Transverse colon (tissue), 4 donors: ENCODE results near the gene HCK. TPM values are rescaled to one million over a fixed set of nuclear protein-coding genes. Genes with fewer than 3 reads are reported as not detected.

Experiments
- DNase-seq: peaks from one replicate; pipeline ENCODE4 v3.0.0-alpha.2; 2019
- H3K27ac ChIP-seq, 4 donors: fragments of 200-600 bp; sonication (generic); 2 replicates each; pipeline ENCODE4 v1.5.1; 2016 to 2018; ENCODE audit warnings: inconsistent platforms in 4 of 4
- H3K27me3 ChIP-seq: fragments of 200-600 bp; sonication (generic); 2 replicates; pipeline ENCODE4 v1.5.1; 2017; ENCODE audit warnings: inconsistent platforms
- H3K36me3 ChIP-seq, 4 donors: fragments of 200-600 bp; sonication (generic); 2 replicates each; pipeline ENCODE4 v1.5.1; 2017 to 2019; ENCODE audit warnings: inconsistent platforms in 4 of 4
- H3K4me1 ChIP-seq, 4 donors: fragments of 200-600 bp; sonication (generic); 2 replicates each; pipeline ENCODE4 v1.5.1; 2017 to 2020; ENCODE audit warnings: inconsistent platforms in 4 of 4
- H3K4me3 ChIP-seq, 4 donors: fragments of 200-600 bp; sonication (generic); 1 replicate in 1 of 4; 2 replicates in 3 of 4; pipeline versions ENCODE4 v1.5.1 to v1.6.1; 2017 to 2019; ENCODE audit warnings: inconsistent platforms in 4 of 4
- H3K9me3 ChIP-seq, 2 donors: fragments of 200-600 bp; sonication (generic); 2 replicates each; pipeline ENCODE4 v1.5.1; 2017 to 2019; ENCODE audit warnings: inconsistent platforms in 2 of 2
- CTCF ChIP-seq, 5 experiments: fragments of 200-600 bp in 3 of 5; fragments of 450-650 bp in 2 of 5; sonication (generic) in 3 of 5; IDR thresholded peaks; 1 replicate in 2 of 5; 2 replicates in 3 of 5; pipeline ENCODE4 v1.5.1; 2016 to 2017; ENCODE audit warnings: antibody characterized with exemption in 5 of 5, inconsistent platforms in 3 of 5, mild to moderate bottlenecking in 2 of 5, moderate library complexity in 1 of 5
- EP300 ChIP-seq: sonication (generic); formaldehyde crosslinking; IDR thresholded peaks from one replicate; pipeline ENCODE4 v1.6.1; 2017; ENCODE audit warnings: antibody characterized with exemption, low read depth
- POLR2A ChIP-seq: fragments of 450-650 bp; IDR thresholded peaks from one replicate; pipeline ENCODE4 v1.6.1; 2016; ENCODE audit warnings: antibody characterized with exemption, mild to moderate bottlenecking, moderate library complexity
- POLR2AphosphoS5 ChIP-seq, 3 donors: sonication (generic); formaldehyde crosslinking; IDR thresholded peaks; one replicate each; pipeline ENCODE4 v1.6.1; 2016; ENCODE audit warnings: antibody characterized with exemption in 3 of 3
- WGBS, 2 donors: methylation state at CpG; one replicate each; pipeline ENCODE4 v1.1.5; 2018; ENCODE audit warnings: low coverage in 1 of 2; 5-methylcytosine and 5-hydroxymethylcytosine counted together
- in situ Hi-C, 4 donors: fragments of 200-750 bp; cut with MboI; loops; one replicate each; pipeline versions ENCODE4 v1.15.0 to v1.15.1; 2017; ENCODE audit warnings: low sequenced_read_pairs in 3 of 4, low pct_ligation_motif_present in 1 of 4, low pct_unique_long_range_greater_than_20kb in 1 of 4
- intact Hi-C: fragments of 100-400 bp; cut with DNase I; formaldehyde crosslinking; loops from one replicate; pipeline ENCODE4 v1.15.1; 2023; ENCODE audit warnings: low total_unique reads
- total RNA-seq, 4 donors: library from RNA; depleted of rRNA; stranded (reverse); fragments of >200 nt; gene quantifications; one replicate each; pipeline ENCODE4 v1.1.0, GENCODE V29; 2016

HCK gene
- total RNA-seq, 4 donors from 2014 or later: 9.7 to 22.7 (median 11.7) TPM

GRCh38 chr20:32070282-32070681 is 18.2 kb downstream of the HCK start:
- in situ Hi-C loops: no loop called here
- Histone ChIP-seq H3K36me3 (no peaks in the 10 kb centered on the region), H3K4me1 (no peaks in the 10 kb centered on the region), H3K27me3 (peaks cover 6% of the 10 kb centered on the region), H3K9me3 (no peaks in the 10 kb centered on the region), H3K27ac (no peak overlapping the region), H3K4me3 (no peak overlapping the region)
- no peak for TF ChIP-seq EP300
- TF ChIP-seq POLR2A: no peak
- no peak for TF ChIP-seq POLR2AphosphoS5 (IDR thresholded peaks at IDR 0.05)
- TF ChIP-seq CTCF (IDR thresholded peaks at IDR 0.05): no peak
- no peak for DNase-seq
- 79 to 89% methylated on average over 1 of the region's 1 CpG for WGBS, 2 donors
- intact Hi-C loops: no loop called here

- no peaks in the 10 kb centered on the region for H3K9me3 ChIP-seq
- no peak for DNase-seq
- intact Hi-C loops: no loop called here
- TF ChIP-seq EP300 (no peak), POLR2A (no peak), POLR2AphosphoS5 (IDR thresholded peaks at IDR 0.05) (no peak), CTCF (IDR thresholded peaks at IDR 0.05) (no peak)
- H3K36me3 ChIP-seq: no peaks in the 10 kb centered on the region
- in situ Hi-C loops: no loop called here
- WGBS, 2 donors: 32 to 42% methylated on average over 4 of the region's 4 CpGs
- no peak overlapping the region for H3K27ac ChIP-seq
- no peak overlapping the region for H3K4me3 ChIP-seq
- H3K27me3 ChIP-seq: peaks cover 6% of the 10 kb centered on the region
- H3K4me1 ChIP-seq: no peaks in the 10 kb centered on the region
Measured at GRCh38 chr20:32070690-32071213, 18.7 kb downstream of the HCK start.

GRCh38 chr20:32071395-32072167 is 19.5 kb downstream of the HCK start:
- TF ChIP-seq EP300 (no peak), POLR2AphosphoS5 (IDR thresholded peaks at IDR 0.05) (no peak), POLR2A (no peak), CTCF (IDR thresholded peaks at IDR 0.05) (no peak)

GRCh38 chr20:32072168-32072750 is 20.2 kb downstream of the HCK start:
- TF ChIP-seq POLR2AphosphoS5 (IDR thresholded peaks at IDR 0.05): no peak
- no peak for TF ChIP-seq EP300
- no peak for TF ChIP-seq POLR2A
- H3K4me3 ChIP-seq: no peak overlapping the region
- H3K27me3 ChIP-seq: peaks cover 12% of the 10 kb centered on the region
- intact Hi-C loops (no loop called here), in situ Hi-C loops (no loop called here)
- no peak for DNase-seq
- no peaks in the 10 kb centered on the region for H3K36me3 ChIP-seq
- no peak overlapping the region for H3K27ac ChIP-seq
- H3K9me3 ChIP-seq: no peaks in the 10 kb centered on the region
- H3K4me1 ChIP-seq: no peaks in the 10 kb centered on the region
- 67 to 68% methylated on average over 4 to 6 of the region's 6 CpGs for WGBS, 2 donors

More at GRCh38 chr20:32071395-32072167, 19.5 kb downstream of the HCK start:
- 50 to 85% methylated on average over 2 to 17 of the region's 17 CpGs for WGBS, 2 donors
- peaks cover 11% of the 10 kb centered on the region for H3K27me3 ChIP-seq
- H3K36me3 ChIP-seq: no peaks in the 10 kb centered on the region
- H3K4me1 ChIP-seq: no peaks in the 10 kb centered on the region
- in situ Hi-C loops (no loop called here), intact Hi-C loops (no loop called here)
- no peak overlapping the region for H3K27ac ChIP-seq
- no peak for DNase-seq
- H3K9me3 ChIP-seq: no peaks in the 10 kb centered on the region
- no peak overlapping the region for H3K4me3 ChIP-seq
